B cell (primary cell): ENCODE data around the gene GNAS. TPM values are rescaled to one million over a fixed set of nuclear protein-coding genes. Genes with fewer than 3 reads are reported as not detected.
A peak's percentile ranks its signal among the peaks of the same experiment; 100 is the strongest.

Experiments used
- ATAC-seq: fragments of 200-7000 bp; cut with Tn5 transposase; one replicate; pipeline ENCODE4 v1.10.0; 2021; ENCODE audit warnings: low read depth, mild to moderate bottlenecking, moderate number of reproducible peaks, moderate library complexity
- CTCF ChIA-PET: fragments of 350-600 bp; sonication (Branson Sonifier 250); formaldehyde crosslinking; loops from one replicate; lab custom pipeline; 2021; ENCODE audit warnings: antibody characterized with exemption, inconsistent platforms; lab: Charles Lee
- POLR2A ChIA-PET: fragments of 350-600 bp; sonication (Branson Sonifier 250); formaldehyde crosslinking; loops from one replicate; lab custom pipeline; 2021; ENCODE audit warnings: antibody characterized with exemption; lab: Charles Lee
- DNase-seq: peaks from one replicate; pipeline ENCODE4 v3.0.0; 2013
- H2AFZ ChIP-seq: 2 replicates; pipeline ENCODE4 v1.6.1; 2012; ENCODE audit warnings: mild to moderate bottlenecking, low read depth, low read length; ENCODE audit not compliant: insufficient read depth, poor library complexity, severe bottlenecking
- H3K27ac ChIP-seq, 2 donors: 1 replicate in 1 of 2; 2 replicates in 1 of 2; pipeline ENCODE4 v1.5.1; 2012 to 2013; ENCODE audit warnings: low read length in 2 of 2, mild to moderate bottlenecking in 2 of 2, moderate library complexity in 1 of 2
- H3K27me3 ChIP-seq, 4 experiments: fragments of 200-600 bp in 1 of 4; sonication (generic) in 1 of 4; replicated peaks in 1 of 4; 1 replicate in 2 of 4; 2 replicates in 2 of 4; pipeline versions ENCODE4 v1.6.1 to v1.7.0; 2013 to 2016; ENCODE audit warnings: low read length in 3 of 4, mild to moderate bottlenecking in 2 of 4, mixed read lengths in 1 of 4, moderate library complexity in 1 of 4; ENCODE audit not compliant: insufficient read depth in 4 of 4, control insufficient read depth in 3 of 4; ENCODE audit errors: control extremely low read depth in 1 of 4
- H3K36me3 ChIP-seq, 2 experiments: replicated peaks in 1 of 2; 1 replicate in 1 of 2; 2 replicates in 1 of 2; pipeline versions ENCODE4 v1.6.1 to v1.7.1; 2013; ENCODE audit warnings: low read length in 1 of 2; ENCODE audit not compliant: insufficient read depth in 2 of 2, control insufficient read depth in 1 of 2; ENCODE audit errors: control extremely low read depth in 1 of 2, extremely low read depth in 1 of 2
- H3K4me1 ChIP-seq, 2 donors: fragments of 200-600 bp in 1 of 2; sonication (generic) in 1 of 2; 1 replicate in 1 of 2; 2 replicates in 1 of 2; pipeline versions ENCODE4 v1.5.1 to v1.6.1; 2013 to 2017; ENCODE audit warnings: low read length in 2 of 2; ENCODE audit not compliant: control insufficient read depth in 2 of 2, insufficient read depth in 2 of 2
- H3K4me2 ChIP-seq: replicated peaks from 2 replicates; pipeline ENCODE3; 2012; ENCODE audit warnings: mild to moderate bottlenecking, low read depth, low read length; ENCODE audit not compliant: poor library complexity, severe bottlenecking
- H3K4me3 ChIP-seq, 5 experiments: fragments of 200-600 bp in 1 of 5; sonication (generic) in 1 of 5; 1 replicate in 3 of 5; 2 replicates in 2 of 5; pipeline versions ENCODE4 v1.5.1 to v1.7.0; 2011 to 2016; ENCODE audit warnings: low read length in 4 of 5, mild to moderate bottlenecking in 4 of 5, low read depth in 2 of 5, control low read depth in 1 of 5, moderate library complexity in 1 of 5; ENCODE audit not compliant: insufficient read depth in 1 of 5; ENCODE audit errors: control extremely low read depth in 1 of 5, extremely low read depth in 1 of 5
- H3K79me2 ChIP-seq: fragments of 200-600 bp; sonication (generic); one replicate; pipeline ENCODE4 v1.6.0; 2016; ENCODE audit warnings: low read length; ENCODE audit not compliant: control insufficient read depth, insufficient read depth
- H3K9ac ChIP-seq: fragments of 200-600 bp; sonication (generic); 2 replicates; pipeline ENCODE4 v1.6.1; 2017; ENCODE audit warnings: mild to moderate bottlenecking, low read length, moderate library complexity
- H3K9me3 ChIP-seq, 3 donors: one replicate each; pipeline versions ENCODE4 v1.6.1 to v1.7.1; 2013; ENCODE audit warnings: low read length in 2 of 3; ENCODE audit not compliant: control insufficient read depth in 2 of 3, insufficient read depth in 1 of 3; ENCODE audit errors: control extremely low read depth in 1 of 3
- H4K20me1 ChIP-seq: 2 replicates; pipeline ENCODE4 v1.6.0; 2012; ENCODE audit warnings: mild to moderate bottlenecking, low read length; ENCODE audit not compliant: insufficient read depth, control insufficient read depth, poor library complexity, severe bottlenecking
- H3K27ac Mint-ChIP-seq: one replicate; pipeline ENCODE4 v1.8.0; 2021; ENCODE audit warnings: mixed read lengths
- H3K27me3 Mint-ChIP-seq: one replicate; pipeline ENCODE4 v1.8.0; 2021; ENCODE audit warnings: mixed read lengths
- H3K4me1 Mint-ChIP-seq: one replicate; pipeline ENCODE4 v1.8.0; 2021; ENCODE audit warnings: mixed read lengths
- H3K4me3 Mint-ChIP-seq: one replicate; pipeline ENCODE4 v1.8.0; 2021; ENCODE audit warnings: mixed read lengths
- H3K9me3 Mint-ChIP-seq: one replicate; pipeline ENCODE4 v1.8.0; 2022; ENCODE audit warnings: mixed read lengths; ENCODE audit not compliant: insufficient read depth
- EZH2 ChIP-seq: IDR thresholded peaks from 2 replicates; pipeline ENCODE4 v1.6.1; 2012; ENCODE audit warnings: borderline replicate concordance, low read depth, mild to moderate bottlenecking, moderate library complexity, low read length; ENCODE audit not compliant: insufficient read depth, poor library complexity, severe bottlenecking
- WGBS: methylation state at CpG from one replicate; pipeline ENCODE4 v1.1.5; 2013; ENCODE audit warnings: missing lambda C conversion rate; ENCODE audit not compliant: insufficient coverage; 5-methylcytosine and 5-hydroxymethylcytosine counted together
- intact Hi-C: fragments of 100-400 bp; cut with micrococcal nuclease; formaldehyde crosslinking; loops from one replicate; pipeline ENCODE4 v1.10.0; 2022
- polyA plus RNA-seq: library from polyadenylated mRNA; depleted of rRNA; stranded (reverse); fragments of >200 nt; gene quantifications from 2 replicates; pipeline ENCODE4 v1.2.3, GENCODE V29; 2012
- total RNA-seq, 2 donors: library from RNA; stranded (reverse); fragments of 120-200 nt in 1 of 2; gene quantifications; 1 replicate in 1 of 2; 2 replicates in 1 of 2; pipeline versions ENCODE4 v1.2.3 to v1.2.4, GENCODE V29; 2013 to 2022
- TF ChIP-seq, protein P1 (sequence below): fragments of 200-600 bp; IDR thresholded peaks from one replicate; pipeline ENCODE4 v1.8.0; 2022; ENCODE audit warnings: antibody characterized with exemption, mild to moderate bottlenecking

The GNAS gene
- total and polyA plus RNA-seq, 2 donors (not counting 1 experiment from before 2014, with no cell fraction given) = 714 to 1,181 TPM

DNA sequence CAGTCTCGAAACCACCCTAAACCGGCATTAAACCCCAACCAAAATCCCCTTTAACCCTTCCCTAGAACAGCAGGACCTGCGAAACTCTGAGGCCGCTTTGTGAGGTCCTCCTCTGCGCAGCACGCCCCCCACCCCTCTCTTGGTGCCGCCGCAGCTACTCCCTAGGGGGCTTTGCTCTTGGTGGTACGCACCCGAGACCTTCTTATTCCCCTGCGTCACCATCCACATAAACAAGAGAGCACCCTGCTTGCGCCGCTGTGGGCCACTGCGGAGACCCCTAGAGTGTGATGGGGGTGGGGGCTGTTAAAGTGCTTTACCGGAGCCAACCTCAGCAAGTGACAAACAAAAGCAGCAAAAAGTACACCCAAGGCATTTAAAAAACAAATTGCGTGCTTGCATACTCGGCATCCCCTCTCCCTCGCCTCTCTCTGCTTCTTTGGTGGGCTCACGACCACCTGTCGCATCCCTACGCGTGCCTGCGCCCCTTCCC is 502 bp upstream of the GNAS start:
- Histone ChIP-seq H3K79me2 (no peaks in the 10 kb centered on the region), H3K27me3 (peaks cover 0 to 68% (median 20%) of the 10 kb centered on the region in 4 experiments), H3K27ac (no peak overlapping the region), H3K4me3 (peak overlapping the region in 4 of 5 experiments; percentile 25 to 58 (median 50)), H3K4me1 (peaks cover 39 to 54% of the 10 kb centered on the region in 2 donors), H2AFZ (peak overlapping the region; percentile 64), H3K4me2 (peak overlapping the region; percentile 78), H4K20me1 (no peaks in the 10 kb centered on the region), H3K9me3 (peaks cover 0 to 39% (median 0%) of the 10 kb centered on the region in 3 donors), H3K36me3 (no peaks in the 10 kb centered on the region), H3K9ac (peak overlapping the region; percentile 58)
- TF ChIP-seq, protein P1, sequence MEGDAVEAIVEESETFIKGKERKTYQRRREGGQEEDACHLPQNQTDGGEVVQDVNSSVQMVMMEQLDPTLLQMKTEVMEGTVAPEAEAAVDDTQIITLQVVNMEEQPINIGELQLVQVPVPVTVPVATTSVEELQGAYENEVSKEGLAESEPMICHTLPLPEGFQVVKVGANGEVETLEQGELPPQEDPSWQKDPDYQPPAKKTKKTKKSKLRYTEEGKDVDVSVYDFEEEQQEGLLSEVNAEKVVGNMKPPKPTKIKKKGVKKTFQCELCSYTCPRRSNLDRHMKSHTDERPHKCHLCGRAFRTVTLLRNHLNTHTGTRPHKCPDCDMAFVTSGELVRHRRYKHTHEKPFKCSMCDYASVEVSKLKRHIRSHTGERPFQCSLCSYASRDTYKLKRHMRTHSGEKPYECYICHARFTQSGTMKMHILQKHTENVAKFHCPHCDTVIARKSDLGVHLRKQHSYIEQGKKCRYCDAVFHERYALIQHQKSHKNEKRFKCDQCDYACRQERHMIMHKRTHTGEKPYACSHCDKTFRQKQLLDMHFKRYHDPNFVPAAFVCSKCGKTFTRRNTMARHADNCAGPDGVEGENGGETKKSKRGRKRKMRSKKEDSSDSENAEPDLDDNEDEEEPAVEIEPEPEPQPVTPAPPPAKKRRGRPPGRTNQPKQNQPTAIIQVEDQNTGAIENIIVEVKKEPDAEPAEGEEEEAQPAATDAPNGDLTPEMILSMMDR = no peak
- TF ChIP-seq EZH2 = no peak
- no peak for DNase-seq
- no peak for ATAC-seq
- peaks cover 38% of the 10 kb centered on the region for H3K4me1 Mint-ChIP-seq
- 44% methylated on average over 10 of the region's 23 CpGs for WGBS
- no peaks in the 10 kb centered on the region for H3K9me3 Mint-ChIP-seq
- intact Hi-C loops = loop anchor here (2.0 to 5.0 kb wide), 3 partner anchors 37 to 615 kb away; partner anchors contain the start of gene STX16
- ChIA-PET POLR2A (no interaction called here), CTCF (interaction anchor here (0.8 to 1.6 kb wide), 5 partner anchors 18 to 614 kb away, joined by 3 to 6 read pairs (median 4); partner anchors contain the start of gene STX16)
- H3K4me3 Mint-ChIP-seq = peak overlapping the region; percentile 93
- H3K27me3 Mint-ChIP-seq = peaks cover 49% of the 10 kb centered on the region
- no peak overlapping the region for H3K27ac Mint-ChIP-seq

DNA sequence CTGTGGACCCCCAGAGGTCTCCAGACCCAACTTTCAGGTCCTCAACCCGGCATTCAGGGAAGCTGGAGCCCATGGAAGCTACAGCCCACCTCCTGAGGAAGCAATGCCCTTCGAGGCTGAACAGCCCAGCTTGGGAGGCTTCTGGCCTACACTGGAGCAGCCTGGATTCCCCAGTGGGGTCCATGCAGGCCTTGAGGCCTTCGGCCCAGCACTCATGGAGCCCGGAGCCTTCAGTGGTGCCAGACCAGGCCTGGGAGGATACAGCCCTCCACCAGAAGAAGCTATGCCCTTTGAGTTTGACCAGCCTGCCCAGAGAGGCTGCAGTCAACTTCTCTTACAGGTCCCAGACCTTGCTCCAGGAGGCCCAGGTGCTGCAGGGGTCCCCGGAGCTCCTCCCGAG is 950 bp downstream of the GNAS start:
- no peak overlapping the region for H3K4me3 Mint-ChIP-seq
- intact Hi-C loops = loop anchor here (2.0 to 5.0 kb wide), 2 partner anchors 201 to 617 kb away; partner anchors contain the start of gene STX16

More for the DNA sequence above, 950 bp downstream of the GNAS start:
- Histone ChIP-seq H3K4me3 (no peak overlapping the region), H4K20me1 (no peaks in the 10 kb centered on the region), H3K27ac (no peak overlapping the region), H3K9me3 (peaks cover 0 to 39% (median 0%) of the 10 kb centered on the region in 3 donors), H3K27me3 (peaks cover 0 to 72% (median 26%) of the 10 kb centered on the region in 4 experiments), H3K79me2 (no peaks in the 10 kb centered on the region), H3K4me2 (peak overlapping the region; percentile 76), H3K4me1 (peaks cover 39 to 52% of the 10 kb centered on the region in 2 donors), H2AFZ (no peak overlapping the region), H3K36me3 (no peaks in the 10 kb centered on the region), H3K9ac (no peak overlapping the region)
- TF ChIP-seq EZH2 = no peak
- TF ChIP-seq, protein P1 = no peak
- 75% methylated on average over 6 of the region's 6 CpGs for WGBS
- ChIA-PET CTCF (interaction anchor here (0.7 to 1.6 kb wide), 3 partner anchors 17 to 617 kb away, joined by 3 to 5 read pairs (median 3); no protein-coding TSS in a partner anchor), POLR2A (no interaction called here)
- H3K27me3 Mint-ChIP-seq = peaks cover 57% of the 10 kb centered on the region
- H3K27ac Mint-ChIP-seq = no peak overlapping the region
- H3K9me3 Mint-ChIP-seq = no peaks in the 10 kb centered on the region
- peaks cover 31% of the 10 kb centered on the region for H3K4me1 Mint-ChIP-seq
- DNase-seq = no peak
- ATAC-seq = no peak
